ENCODE measurements around the gene ABCC10. TPM values are rescaled to one million over a fixed set of nuclear protein-coding genes. Genes with fewer than 3 reads are reported as not detected.

The ABCC10 gene
- total RNA-seq, 4 donors from 2014 or later: 16.1 to 39.1 (median 27.4) TPM

DNA sequence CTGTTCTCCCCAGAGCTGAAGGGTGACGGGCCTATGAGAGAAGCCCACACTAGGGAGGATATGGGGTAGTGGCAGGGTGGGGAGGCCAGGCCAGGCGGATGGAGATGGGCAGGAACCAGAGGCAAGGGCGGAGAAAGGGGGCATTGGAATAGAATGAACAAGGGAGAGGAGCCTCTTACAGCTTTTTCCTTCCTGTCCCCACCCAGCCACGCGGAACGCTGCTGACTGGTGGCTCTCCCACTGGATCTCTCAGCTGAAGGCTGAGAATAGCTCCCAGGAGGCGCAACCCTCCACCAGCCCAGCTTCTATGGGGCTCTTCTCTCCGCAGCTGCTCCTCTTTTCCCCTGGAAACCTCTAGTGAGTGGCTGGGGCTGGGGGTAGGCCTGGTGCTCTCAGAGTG is 17.2 kb downstream of the ABCC10 start:
- peaks cover 90% of the 10 kb centered on the region for H3K36me3 ChIP-seq
- no peak for TF ChIP-seq POLR2AphosphoS5 (IDR thresholded peaks at IDR 0.05)
- no peak for TF ChIP-seq POLR2A (IDR thresholded peaks at IDR 0.05)
- no peak for TF ChIP-seq EP300 (IDR thresholded peaks at IDR 0.05)
- TF ChIP-seq, protein P1, sequence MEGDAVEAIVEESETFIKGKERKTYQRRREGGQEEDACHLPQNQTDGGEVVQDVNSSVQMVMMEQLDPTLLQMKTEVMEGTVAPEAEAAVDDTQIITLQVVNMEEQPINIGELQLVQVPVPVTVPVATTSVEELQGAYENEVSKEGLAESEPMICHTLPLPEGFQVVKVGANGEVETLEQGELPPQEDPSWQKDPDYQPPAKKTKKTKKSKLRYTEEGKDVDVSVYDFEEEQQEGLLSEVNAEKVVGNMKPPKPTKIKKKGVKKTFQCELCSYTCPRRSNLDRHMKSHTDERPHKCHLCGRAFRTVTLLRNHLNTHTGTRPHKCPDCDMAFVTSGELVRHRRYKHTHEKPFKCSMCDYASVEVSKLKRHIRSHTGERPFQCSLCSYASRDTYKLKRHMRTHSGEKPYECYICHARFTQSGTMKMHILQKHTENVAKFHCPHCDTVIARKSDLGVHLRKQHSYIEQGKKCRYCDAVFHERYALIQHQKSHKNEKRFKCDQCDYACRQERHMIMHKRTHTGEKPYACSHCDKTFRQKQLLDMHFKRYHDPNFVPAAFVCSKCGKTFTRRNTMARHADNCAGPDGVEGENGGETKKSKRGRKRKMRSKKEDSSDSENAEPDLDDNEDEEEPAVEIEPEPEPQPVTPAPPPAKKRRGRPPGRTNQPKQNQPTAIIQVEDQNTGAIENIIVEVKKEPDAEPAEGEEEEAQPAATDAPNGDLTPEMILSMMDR (IDR thresholded peaks at IDR 0.05): no peak
- H3K4me1 ChIP-seq: no peaks in the 10 kb centered on the region
- WGBS: 92% methylated on average over 8 of the region's 8 CpGs
- no peaks in the 10 kb centered on the region for H3K9me3 ChIP-seq
- H3K4me3 ChIP-seq: no peak overlapping the region
- no peak overlapping the region for H3K27ac ChIP-seq
- H3K27me3 ChIP-seq: no peaks in the 10 kb centered on the region
- no peak for DNase-seq (ENCODE audit: low spot score in 2 of 2)

DNA sequence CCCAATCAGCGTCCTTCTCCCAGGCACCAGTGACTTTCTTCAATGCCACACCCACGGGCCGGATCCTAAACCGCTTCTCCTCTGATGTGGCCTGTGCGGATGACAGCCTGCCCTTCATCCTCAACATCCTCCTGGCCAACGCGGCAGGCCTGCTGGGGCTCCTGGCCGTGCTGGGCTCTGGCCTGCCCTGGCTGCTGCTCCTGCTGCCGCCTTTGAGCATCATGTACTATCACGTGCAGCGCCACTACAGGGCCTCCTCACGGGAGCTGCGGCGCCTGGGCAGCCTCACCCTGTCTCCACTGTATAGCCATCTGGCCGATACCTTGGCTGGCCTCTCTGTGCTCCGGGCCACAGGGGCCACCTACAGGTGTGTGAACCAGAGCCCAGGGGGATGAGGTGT is 18.2 kb downstream of the ABCC10 start:
- Histone ChIP-seq H3K27ac (no peak overlapping the region), H3K9me3 (no peaks in the 10 kb centered on the region), H3K36me3 (peaks cover 95% of the 10 kb centered on the region), H3K4me3 (no peak overlapping the region), H3K4me1 (no peaks in the 10 kb centered on the region), H3K27me3 (no peaks in the 10 kb centered on the region)
- TF ChIP-seq, protein P1 (IDR thresholded peaks at IDR 0.05): no peak
- TF ChIP-seq POLR2AphosphoS5 (IDR thresholded peaks at IDR 0.05) (no peak), POLR2A (IDR thresholded peaks at IDR 0.05) (no peak), EP300 (IDR thresholded peaks at IDR 0.05) (no peak)
- no peak for DNase-seq (ENCODE audit: low spot score in 2 of 2)
- WGBS: 79% methylated on average over 12 of the region's 16 CpGs

DNA sequence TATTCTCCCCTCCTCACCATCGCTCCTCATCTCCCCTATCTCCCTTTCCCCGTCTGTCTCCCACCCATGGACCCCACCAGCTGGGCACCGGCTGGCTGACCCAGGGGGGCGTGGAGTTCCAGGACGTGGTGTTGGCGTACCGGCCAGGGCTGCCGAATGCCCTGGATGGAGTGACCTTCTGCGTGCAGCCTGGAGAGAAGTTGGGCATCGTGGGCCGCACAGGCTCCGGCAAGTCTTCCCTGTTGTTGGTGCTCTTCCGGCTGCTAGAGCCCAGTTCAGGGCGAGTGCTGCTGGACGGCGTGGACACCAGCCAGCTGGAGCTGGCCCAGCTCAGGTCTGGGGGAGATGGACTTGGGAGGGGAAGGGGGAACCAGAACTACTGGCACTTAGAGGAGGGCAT is 20.3 kb downstream of the ABCC10 start:
- 95% methylated on average over 12 of the region's 16 CpGs for WGBS
- TF ChIP-seq EP300 (IDR thresholded peaks at IDR 0.05) (no peak), POLR2A (IDR thresholded peaks at IDR 0.05) (no peak), POLR2AphosphoS5 (IDR thresholded peaks at IDR 0.05) (no peak)
- TF ChIP-seq, protein P1 (IDR thresholded peaks at IDR 0.05): no peak
- H3K27ac ChIP-seq: no peak overlapping the region
- no peak overlapping the region for H3K4me3 ChIP-seq
- H3K9me3 ChIP-seq: no peaks in the 10 kb centered on the region
- peaks cover 96% of the 10 kb centered on the region for H3K36me3 ChIP-seq
- DNase-seq (ENCODE audit: low spot score in 2 of 2): no peak
- no peaks in the 10 kb centered on the region for H3K27me3 ChIP-seq
- H3K4me1 ChIP-seq: no peaks in the 10 kb centered on the region

DNA sequence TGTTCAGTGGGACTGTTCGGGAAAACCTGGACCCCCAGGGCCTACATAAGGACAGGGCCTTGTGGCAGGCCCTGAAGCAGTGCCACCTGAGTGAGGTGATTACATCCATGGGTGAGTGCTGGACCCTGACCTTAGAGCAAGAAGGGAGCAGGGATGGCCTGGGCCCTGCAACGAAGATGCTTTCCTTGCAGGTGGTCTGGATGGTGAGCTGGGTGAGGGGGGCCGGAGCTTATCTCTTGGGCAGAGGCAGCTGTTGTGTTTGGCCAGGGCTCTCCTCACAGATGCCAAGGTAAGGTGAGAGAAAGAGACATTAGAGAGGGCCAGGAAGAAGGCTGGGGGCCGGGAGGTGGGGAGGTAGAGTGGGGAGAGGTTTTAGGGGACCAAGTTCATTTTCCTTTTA is 21.6 kb downstream of the ABCC10 start:
- no peak overlapping the region for H3K27ac ChIP-seq
- H3K4me3 ChIP-seq: no peak overlapping the region
- no peaks in the 10 kb centered on the region for H3K9me3 ChIP-seq
- H3K4me1 ChIP-seq: no peaks in the 10 kb centered on the region
- H3K36me3 ChIP-seq: peaks cover 88% of the 10 kb centered on the region
- WGBS: 90% methylated on average over 3 of the region's 4 CpGs
- no peaks in the 10 kb centered on the region for H3K27me3 ChIP-seq
- DNase-seq (ENCODE audit: low spot score in 2 of 2): no peak
- no peak for TF ChIP-seq POLR2A (IDR thresholded peaks at IDR 0.05)
- no peak for TF ChIP-seq POLR2AphosphoS5 (IDR thresholded peaks at IDR 0.05)
- TF ChIP-seq EP300 (IDR thresholded peaks at IDR 0.05): no peak
- TF ChIP-seq, protein P1 (IDR thresholded peaks at IDR 0.05): no peak

DNA sequence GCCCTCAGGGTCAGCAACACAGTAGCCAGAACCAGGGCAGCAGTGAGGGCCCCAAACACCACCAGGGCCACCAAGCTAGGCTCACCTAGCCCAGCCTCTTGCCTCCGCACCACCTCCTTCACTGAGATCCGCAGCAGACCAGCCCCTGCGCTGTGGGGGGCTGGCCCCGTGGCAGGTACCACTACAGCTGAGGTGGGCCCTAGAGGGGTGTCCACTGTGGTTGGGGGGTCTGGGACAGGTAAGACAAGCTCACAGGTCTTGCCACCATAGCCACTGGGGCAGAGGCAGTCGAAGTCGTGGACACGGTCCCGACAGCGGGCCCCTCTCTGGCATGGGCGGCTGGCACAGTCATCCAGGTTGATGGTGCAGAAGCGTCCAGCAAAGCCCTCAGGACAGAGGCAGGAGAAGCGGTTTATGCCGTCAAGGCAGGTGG is 23.4 kb downstream of the ABCC10 start:
- TF ChIP-seq POLR2A (IDR thresholded peaks at IDR 0.05) (no peak), POLR2AphosphoS5 (IDR thresholded peaks at IDR 0.05) (no peak), EP300 (IDR thresholded peaks at IDR 0.05) (no peak)
- TF ChIP-seq, protein P1 (IDR thresholded peaks at IDR 0.05): no peak
- Histone ChIP-seq H3K4me3 (no peak overlapping the region), H3K27me3 (peaks cover 11% of the 10 kb centered on the region), H3K36me3 (peaks cover 70% of the 10 kb centered on the region), H3K4me1 (peaks cover 16% of the 10 kb centered on the region), H3K27ac (no peak overlapping the region), H3K9me3 (no peaks in the 10 kb centered on the region)
- WGBS: 81% methylated on average over 7 of the region's 13 CpGs
- no peak for DNase-seq (ENCODE audit: low spot score in 2 of 2)

All from suprapubic skin (tissue), 4 donors.